Small intestine (tissue), 7 donors: ENCODE results near the gene ZNF282. TPM values are rescaled to one million over a fixed set of nuclear protein-coding genes. Genes with fewer than 3 reads are reported as not detected.
A peak's percentile ranks its signal among the peaks of the same experiment; 100 is the strongest.
"Not testable (repeated sequence)": the region's sequence is repeated elsewhere in the genome, so short reads cannot be mapped to it uniquely, and the experiment has no call there.

ENCODE experiments used
- DNase-seq, 2 donors: peaks; one replicate each; pipeline versions ENCODE4 v3.0.0 to v3.0.0-alpha.2; 2013
- FAIRE-seq: peaks from 2 replicates; lab custom pipeline; 2012; peaks lifted over from hg19 to GRCh38; lab: Jason Lieb, UNC
- H3K27ac ChIP-seq, 3 donors: one replicate each; pipeline ENCODE4 v1.5.1; 2013; ENCODE audit warnings: low read length in 2 of 3, mild to moderate bottlenecking in 2 of 3, control low read depth in 1 of 3, inconsistent platforms in 1 of 3, low read depth in 1 of 3, moderate library complexity in 1 of 3
- H3K27me3 ChIP-seq, 3 donors: one replicate each; pipeline ENCODE4 v1.6.1; 2013; ENCODE audit warnings: low read length in 3 of 3, inconsistent platforms in 1 of 3; ENCODE audit not compliant: control insufficient read depth in 3 of 3, insufficient read depth in 3 of 3
- H3K36me3 ChIP-seq, 3 donors: one replicate each; pipeline ENCODE4 v1.6.1; 2013; ENCODE audit warnings: low read length in 3 of 3, inconsistent platforms in 1 of 3, low read depth in 1 of 3, mild to moderate bottlenecking in 1 of 3, moderate library complexity in 1 of 3; ENCODE audit not compliant: control insufficient read depth in 3 of 3, insufficient read depth in 2 of 3
- H3K4me1 ChIP-seq, 3 donors: one replicate each; pipeline ENCODE4 v1.6.1; 2013; ENCODE audit warnings: low read length in 2 of 3, inconsistent platforms in 1 of 3, low read depth in 1 of 3, mild to moderate bottlenecking in 1 of 3, moderate library complexity in 1 of 3; ENCODE audit not compliant: control insufficient read depth in 3 of 3, insufficient read depth in 2 of 3
- H3K4me3 ChIP-seq, 3 donors: one replicate each; pipeline ENCODE4 v1.5.1; 2013; ENCODE audit warnings: low read length in 3 of 3, control low read depth in 1 of 3, inconsistent platforms in 1 of 3, low read depth in 1 of 3, mild to moderate bottlenecking in 1 of 3, moderate library complexity in 1 of 3
- H3K9me3 ChIP-seq, 2 donors: one replicate each; pipeline ENCODE4 v1.6.1; 2013; ENCODE audit warnings: low read depth in 1 of 2, low read length in 1 of 2; ENCODE audit not compliant: control insufficient read depth in 2 of 2, insufficient read depth in 1 of 2
- WGBS, 3 donors: extraction: QIAGEN DNeasy Blood & Tissue Kit; methylation state at CpG; one replicate each; pipeline ENCODE4 v1.1.7; 2013; 5-methylcytosine and 5-hydroxymethylcytosine counted together
- polyA plus RNA-seq, 4 donors: library from polyadenylated mRNA; stranded (reverse) in 3 of 4; unstranded in 1 of 4; fragments of 200-250 nt in 3 of 4; fragments of 120-200 nt in 1 of 4; gene quantifications; one replicate each; pipeline versions ENCODE4 v1.2.1 to v1.2.3, GENCODE V29; 2013
- donor health status: healthy with polysubstance abuse.
- donor health status: control.
- donor health status: control.
- donor health status: Bipolar disorder and iron deficiency.
- donor health status: healthy.

ZNF282 gene
- polyA plus RNA-seq, 4 donors = 11.1 to 28.4 (median 15.3) TPM

DNA sequence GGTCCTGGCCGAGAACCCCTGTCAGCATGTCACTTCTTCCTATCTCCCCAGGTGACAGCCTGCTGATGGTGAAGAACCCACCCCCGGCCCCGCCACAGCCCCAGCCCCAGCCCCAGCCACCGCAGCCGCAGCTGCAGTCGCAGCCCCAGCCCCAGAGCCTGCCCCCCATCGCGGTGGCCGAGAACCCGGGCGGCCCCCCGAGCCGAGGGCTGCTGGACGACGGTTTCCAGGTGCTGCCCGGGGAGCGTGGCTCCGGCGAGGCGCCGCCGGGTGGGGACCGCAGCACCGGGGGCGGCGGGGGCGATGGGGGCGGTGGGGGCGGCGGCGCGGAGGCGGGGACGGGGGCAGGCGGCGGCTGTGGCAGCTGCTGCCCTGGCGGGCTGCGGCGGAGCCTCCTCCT lies 28.4 kb downstream of the ZNF282 start:
- Histone ChIP-seq H3K27me3 (no peaks in the 10 kb centered on the region), H3K27ac (no peak overlapping the region), H3K9me3 (peaks cover 0 to 3% of the 10 kb centered on the region in 2 donors), H3K4me3 (no peak overlapping the region), H3K36me3 (peaks cover 6 to 61% (median 25%) of the 10 kb centered on the region in 3 donors), H3K4me1 (no peaks in the 10 kb centered on the region)
- FAIRE-seq (no peak), DNase-seq (no peak)
- 96 to 100% (median 98%) methylated on average over 8 to 39 of the region's 39 CpGs for WGBS, 3 donors

GRCh38 chr7:149224352-149224751 lies 29.0 kb downstream of the ZNF282 start:
- WGBS, 3 donors = 97 to 98% (median 98%) methylated on average over 33 to 37 of the region's 37 CpGs
- FAIRE-seq (no peak), DNase-seq (no peak)
- Histone ChIP-seq H3K36me3 (peaks cover 6 to 57% (median 25%) of the 10 kb centered on the region in 3 donors), H3K4me1 (no peaks in the 10 kb centered on the region), H3K27me3 (no peaks in the 10 kb centered on the region), H3K4me3 (no peak overlapping the region), H3K27ac (no peak overlapping the region), H3K9me3 (peaks cover 0 to 3% of the 10 kb centered on the region in 2 donors)

- DNase-seq (no peak), FAIRE-seq (no peak)
- Histone ChIP-seq H3K4me3 (no peak overlapping the region), H3K4me1 (no peaks in the 10 kb centered on the region), H3K27ac (no peak overlapping the region), H3K9me3 (peaks cover 0 to 3% of the 10 kb centered on the region in 2 donors), H3K36me3 (peaks cover 6 to 53% (median 25%) of the 10 kb centered on the region in 3 donors), H3K27me3 (no peaks in the 10 kb centered on the region)
- 94% methylated on average over 19 of the region's 19 CpGs for WGBS, 3 donors
These were observed 29.8 kb downstream of the ZNF282 start for GRCh38 chr7:149225106-149225505.

DNA sequence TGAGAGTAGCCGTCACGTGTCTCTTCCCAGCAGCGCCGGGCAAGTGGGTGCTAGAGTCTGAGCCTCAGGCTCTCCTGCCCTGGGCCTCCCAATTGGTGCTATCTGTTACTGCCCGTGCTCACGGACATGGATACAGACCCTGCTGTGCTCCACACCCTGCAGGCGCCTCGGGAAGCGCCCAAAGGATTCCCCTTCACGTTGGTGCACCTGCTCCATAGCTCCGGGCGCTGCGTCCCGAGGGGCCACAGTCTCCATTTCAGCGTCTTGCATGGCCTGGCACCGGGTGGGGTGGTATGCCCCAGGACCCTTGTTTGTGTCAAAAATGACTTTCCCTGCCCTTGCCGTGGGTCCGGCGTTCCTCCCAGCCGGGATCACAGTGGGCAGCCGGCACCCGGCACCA lies 30.3 kb downstream of the ZNF282 start:
- peaks cover 0 to 3% of the 10 kb centered on the region in 2 donors for H3K9me3 ChIP-seq
- no peak overlapping the region for H3K4me3 ChIP-seq
- H3K36me3 ChIP-seq = peaks cover 3 to 47% (median 22%) of the 10 kb centered on the region in 3 donors
- no peak overlapping the region for H3K27ac ChIP-seq
- DNase-seq = no peak
- FAIRE-seq = no peak
- H3K4me1 ChIP-seq = no peaks in the 10 kb centered on the region
- no peaks in the 10 kb centered on the region for H3K27me3 ChIP-seq
- 91 to 94% (median 94%) methylated on average over 22 of the region's 22 CpGs for WGBS, 3 donors

DNA sequence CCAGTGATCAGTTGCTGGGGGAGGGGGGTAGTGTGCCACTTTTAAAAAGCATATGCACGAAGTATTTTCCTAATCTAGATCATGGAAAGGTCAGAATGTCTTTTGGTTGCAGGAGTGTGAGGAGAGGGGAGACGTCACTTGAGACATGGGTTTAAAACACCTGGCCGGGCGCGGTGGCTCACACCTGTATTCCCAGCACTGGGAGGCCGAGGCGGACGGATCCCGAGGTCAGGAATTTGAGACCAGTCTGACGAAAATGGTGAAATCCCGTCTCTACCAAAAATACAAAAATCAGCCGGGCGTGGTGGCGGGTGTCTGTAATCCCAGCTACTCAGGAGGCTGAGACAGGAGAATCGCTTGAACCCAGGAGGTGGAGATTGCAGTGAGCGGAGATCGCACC lies 31.0 kb downstream of the ZNF282 start:
- H3K27ac ChIP-seq, H3K4me3 ChIP-seq, H3K9me3 ChIP-seq, H3K4me1 ChIP-seq, H3K27me3 ChIP-seq, DNase-seq, FAIRE-seq: not testable (repeated sequence)
- 81 to 92% (median 89%) methylated on average over 17 of the region's 17 CpGs for WGBS, 3 donors
- peaks cover 3 to 40% (median 20%) of the 10 kb centered on the region in 3 donors for H3K36me3 ChIP-seq

- Histone ChIP-seq H3K27ac (no peak overlapping the region), H3K27me3 (no peaks in the 10 kb centered on the region), H3K9me3 (peaks cover 0 to 3% of the 10 kb centered on the region in 2 donors), H3K4me3 (no peak overlapping the region), H3K36me3 (peaks cover 3 to 35% (median 19%) of the 10 kb centered on the region in 3 donors), H3K4me1 (no peaks in the 10 kb centered on the region)
- DNase-seq = peak in 1 of 2 donors; percentile 44
- no peak for FAIRE-seq
- WGBS, 3 donors = 62 to 79% (median 76%) methylated on average over 6 of the region's 6 CpGs
These were observed 31.6 kb downstream of the ZNF282 start for GRCh38 chr7:149226840-149227494.

GRCh38 chr7:149228831-149229471 lies 33.6 kb downstream of the ZNF282 start:
- 49 to 58% (median 55%) methylated on average over 7 of the region's 7 CpGs for WGBS, 3 donors
- H3K27ac ChIP-seq = no peak overlapping the region
- H3K4me3 ChIP-seq = no peak overlapping the region
- no peak for DNase-seq
- H3K27me3 ChIP-seq = peaks cover 0 to 2% (median 0%) of the 10 kb centered on the region in 3 donors
- peaks cover 3 to 24% (median 12%) of the 10 kb centered on the region in 3 donors for H3K36me3 ChIP-seq
- no peak for FAIRE-seq
- H3K9me3 ChIP-seq = peaks cover 0 to 3% of the 10 kb centered on the region in 2 donors
- no peaks in the 10 kb centered on the region for H3K4me1 ChIP-seq

DNA sequence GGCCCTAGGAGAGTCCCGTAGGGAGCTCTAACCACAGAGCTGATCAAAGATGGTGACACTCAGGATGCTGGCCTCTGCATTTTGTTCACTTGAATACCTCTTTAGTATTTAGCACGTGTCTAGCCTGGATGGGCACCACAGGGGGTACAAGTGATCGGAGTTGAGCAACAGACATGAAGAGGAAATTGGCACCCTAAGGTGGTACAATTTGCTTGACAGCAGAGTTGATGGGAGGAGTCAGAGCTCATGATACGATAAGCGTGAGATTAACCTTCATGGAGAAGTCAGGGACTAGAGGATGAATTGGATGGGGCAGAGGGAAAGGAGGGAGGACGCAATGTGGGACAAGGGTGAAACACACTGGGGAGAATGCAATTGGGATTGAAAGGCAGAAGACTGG lies 34.2 kb downstream of the ZNF282 start:
- peaks cover 0 to 3% of the 10 kb centered on the region in 2 donors for H3K9me3 ChIP-seq
- DNase-seq = no peak
- no peaks in the 10 kb centered on the region for H3K4me1 ChIP-seq
- peaks cover 0 to 19% (median 7%) of the 10 kb centered on the region in 3 donors for H3K36me3 ChIP-seq
- peaks cover 0 to 2% (median 0%) of the 10 kb centered on the region in 3 donors for H3K27me3 ChIP-seq
- H3K4me3 ChIP-seq = no peak overlapping the region
- 27 to 58% (median 34%) methylated on average over 6 of the region's 6 CpGs for WGBS, 3 donors
- FAIRE-seq = no peak
- no peak overlapping the region for H3K27ac ChIP-seq
